GM21390 (cell line): ENCODE results near the gene BCAS3.
"Not testable (repeated sequence)": the region's sequence is repeated elsewhere in the genome, so short reads cannot be mapped to it uniquely, and the experiment has no call there.

ENCODE experiments used
- ATAC-seq: cut with Tn5 transposase; IDR thresholded peaks from one replicate; pipeline ENCODE4 v1.9.1; 2021; ENCODE audit not compliant: unreplicated experiment

Gene BCAS3

GRCh38 chr17:60743799-60744198 is 66.1 kb downstream of the BCAS3 start:
- ATAC-seq = no peak

DNA sequence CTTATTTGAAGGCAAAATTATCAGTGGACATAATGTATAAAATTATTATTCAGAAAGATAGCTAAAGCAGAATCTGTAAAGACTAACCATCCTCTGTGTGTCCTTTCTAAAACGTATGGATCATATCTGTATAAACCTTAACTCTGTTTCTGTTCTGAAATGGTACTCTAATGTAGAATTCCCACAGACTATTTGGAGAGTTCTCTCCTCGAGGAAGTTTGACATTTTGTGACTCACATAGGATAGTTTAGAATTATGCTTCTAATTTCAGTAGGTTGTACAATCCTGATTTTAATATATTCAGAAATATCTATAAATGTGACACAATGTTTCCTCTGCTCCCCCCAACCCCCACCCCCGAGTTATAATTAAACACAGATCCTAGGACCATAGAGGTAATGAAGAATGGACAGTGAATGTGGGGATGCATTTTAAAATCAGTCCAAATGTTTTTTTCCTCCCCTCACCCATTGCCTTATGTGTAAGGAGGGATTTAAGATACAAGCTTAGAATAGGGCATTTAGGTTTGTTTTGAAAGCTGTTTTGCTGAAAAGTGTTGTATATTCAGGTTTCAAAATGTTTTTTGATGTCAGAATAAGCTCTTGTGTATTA is 66.8 kb downstream of the BCAS3 start:
- ATAC-seq = no peak

GRCh38 chr17:60745544-60745943 is 67.9 kb downstream of the BCAS3 start:
- no peak for ATAC-seq

DNA sequence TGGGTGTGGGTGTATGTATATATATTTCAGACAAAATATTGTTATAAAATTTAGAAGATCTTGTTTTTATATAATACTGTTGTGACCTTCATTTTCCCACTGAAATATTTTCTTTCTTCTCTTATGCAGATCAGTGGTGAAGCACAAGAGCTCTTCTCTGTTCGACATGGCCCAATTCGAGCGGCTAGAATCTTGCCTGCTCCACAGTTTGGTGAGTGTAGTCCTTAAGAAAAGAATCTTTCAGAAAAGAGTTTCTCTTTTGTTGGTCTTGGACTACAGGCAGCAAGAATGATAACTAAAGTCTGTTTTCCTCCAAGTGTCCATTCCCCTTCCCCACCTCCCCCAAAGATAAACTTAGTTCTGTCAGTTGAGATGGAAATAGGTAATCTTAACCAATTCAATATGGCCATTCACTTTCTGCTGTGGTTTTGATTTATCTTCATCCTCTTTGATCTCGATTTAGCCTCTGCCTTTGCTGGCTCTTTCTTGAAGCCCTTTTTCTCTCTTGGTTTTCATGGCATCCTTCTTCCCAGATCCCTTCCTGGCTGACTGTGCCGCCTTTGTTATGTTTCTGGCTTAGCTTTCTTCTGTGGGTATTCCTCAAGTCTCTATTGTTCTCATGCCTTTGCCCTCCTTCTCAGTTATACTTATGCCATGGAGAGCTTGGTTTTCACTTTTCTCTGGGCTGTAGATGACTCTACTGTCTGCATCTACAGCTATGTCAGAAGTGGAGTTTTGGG is 69.6 kb downstream of the BCAS3 start:
- no peak for ATAC-seq

DNA sequence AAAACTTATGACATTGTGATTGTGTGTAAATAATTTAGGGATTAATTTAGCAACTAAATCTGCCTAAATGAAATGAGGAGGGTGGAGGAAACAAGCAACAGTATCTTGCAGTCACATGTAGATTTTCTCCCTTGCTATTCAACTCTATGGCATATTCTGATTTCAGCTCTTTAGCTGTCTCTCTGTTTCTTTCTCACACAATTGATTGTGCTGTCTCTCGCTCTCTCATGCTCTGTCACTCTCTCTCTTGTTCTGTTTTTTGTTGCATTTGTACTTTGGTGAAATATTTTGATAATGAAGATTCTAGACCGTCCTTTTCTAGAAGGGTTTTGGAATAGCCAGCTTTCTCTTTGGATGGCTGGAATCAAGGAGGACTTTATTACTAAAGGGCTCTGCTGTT is 70.6 kb downstream of the BCAS3 start:
- no peak for ATAC-seq

GRCh38 chr17:60749050-60749449 is 71.4 kb downstream of the BCAS3 start:
- ATAC-seq = no peak

DNA sequence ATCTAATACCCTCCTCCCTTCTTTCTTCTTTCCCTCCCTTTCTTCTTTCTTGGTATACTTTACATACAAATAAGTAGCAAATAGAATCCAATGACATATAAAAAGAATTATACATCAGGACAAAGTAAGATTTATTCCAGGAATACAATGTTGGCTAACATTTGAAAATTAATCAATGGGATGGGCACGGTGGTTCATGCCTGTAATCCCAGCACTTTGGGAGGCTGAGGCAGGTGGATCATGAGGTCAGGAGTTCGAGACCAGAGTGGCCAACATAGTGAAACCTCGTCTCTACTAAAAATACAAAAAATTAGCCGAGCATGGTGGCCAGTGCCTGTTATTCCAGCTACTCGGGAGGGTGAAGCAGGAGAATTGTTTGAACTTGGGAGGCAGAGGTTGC is 72.1 kb downstream of the BCAS3 start:
- ATAC-seq = no peak

DNA sequence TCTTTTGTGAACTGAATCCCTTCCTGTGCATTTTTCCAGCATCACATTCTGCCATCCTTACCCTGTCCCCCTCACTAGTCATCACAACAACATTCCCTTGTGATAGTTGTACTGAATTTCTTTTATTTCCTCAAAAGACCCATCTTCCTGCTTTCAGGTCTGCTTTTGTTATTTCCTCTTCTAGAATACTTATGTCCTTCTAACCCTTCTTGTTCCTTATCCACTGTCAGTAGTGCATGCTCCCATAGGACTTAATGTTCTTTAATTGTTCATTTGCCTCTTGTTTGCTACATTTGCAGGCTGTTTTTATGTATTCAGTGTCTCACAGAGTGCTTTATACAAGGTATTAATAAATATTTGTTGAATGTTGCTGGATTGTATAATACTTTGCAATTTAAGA is 73.0 kb downstream of the BCAS3 start:
- ATAC-seq = no peak

DNA sequence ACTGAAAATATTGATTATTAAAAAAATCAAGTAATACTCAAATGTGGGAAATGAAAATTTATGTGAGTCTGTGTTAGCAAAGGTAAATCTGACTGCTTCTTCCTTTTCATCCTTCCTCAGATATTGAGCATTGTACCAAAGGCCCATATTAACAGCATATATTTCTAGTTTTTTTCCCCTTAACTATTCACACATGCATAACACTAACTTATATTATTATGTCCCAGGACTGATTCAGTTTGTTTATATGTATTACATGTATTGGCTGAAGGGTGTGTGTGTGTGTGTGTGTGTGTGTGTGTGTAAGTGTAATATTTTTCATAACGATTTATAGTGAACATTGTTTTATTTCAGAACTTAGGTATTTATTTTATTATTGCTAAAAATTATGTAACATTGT is 74.2 kb downstream of the BCAS3 start:
- no peak for ATAC-seq

DNA sequence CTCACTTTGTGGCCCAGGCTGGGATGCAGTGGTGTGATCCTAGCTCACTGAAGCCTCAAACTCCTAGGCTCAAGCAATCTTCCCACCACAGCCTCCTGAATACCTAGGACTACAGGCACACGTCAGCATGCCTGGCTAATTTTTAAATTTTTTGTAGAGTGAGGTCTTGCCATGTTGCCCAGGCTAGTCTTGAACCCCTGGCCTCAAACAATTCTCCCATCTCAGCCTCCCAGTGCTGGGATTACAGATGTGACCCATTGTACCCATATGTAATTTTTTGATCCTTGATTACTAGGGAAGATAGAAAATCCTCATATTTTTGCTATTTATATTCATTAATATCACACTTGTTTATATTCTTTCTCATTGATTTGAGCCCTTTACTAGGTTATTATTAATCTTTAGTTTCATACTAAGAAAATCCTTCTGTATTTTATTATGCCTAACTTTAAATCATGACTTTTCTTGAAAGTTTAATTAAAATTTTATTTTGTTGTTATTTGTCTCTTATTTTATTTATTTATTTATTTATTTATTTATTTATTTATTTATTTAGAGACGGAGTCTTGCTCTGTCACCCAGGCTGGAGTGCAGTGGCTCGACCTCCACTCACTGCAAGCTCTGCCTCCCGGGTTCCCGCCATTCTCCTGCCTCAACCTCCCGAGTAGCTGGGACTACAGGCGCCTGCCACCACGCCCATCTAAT is 75.4 kb downstream of the BCAS3 start:
- no peak for ATAC-seq

DNA sequence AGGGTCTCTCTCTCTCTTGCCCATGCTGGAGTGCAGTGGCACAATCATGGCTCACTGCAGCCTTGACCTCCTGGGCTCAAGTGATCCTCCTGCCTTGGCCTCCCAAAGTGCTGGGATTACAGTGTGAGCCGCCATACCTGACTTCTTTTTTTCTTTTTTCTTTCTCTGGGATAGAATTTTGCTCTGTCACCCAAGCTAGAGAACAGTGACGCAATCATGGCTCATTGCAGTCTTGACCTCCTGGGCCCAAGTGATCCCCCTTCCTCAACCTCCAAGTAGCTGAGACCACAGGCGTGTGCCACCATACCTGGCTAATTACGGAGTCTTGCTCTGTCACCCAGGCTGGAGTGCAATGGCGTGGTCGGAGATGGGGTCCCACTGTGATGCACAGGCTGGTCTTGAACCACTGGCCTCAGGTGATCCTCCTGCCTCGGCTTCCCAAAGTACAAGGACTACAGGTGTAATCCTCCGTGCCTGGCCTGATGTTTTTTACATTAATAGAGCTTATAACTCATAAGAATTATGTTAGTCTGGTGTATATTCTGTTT is 76.5 kb downstream of the BCAS3 start:
- no peak for ATAC-seq

DNA sequence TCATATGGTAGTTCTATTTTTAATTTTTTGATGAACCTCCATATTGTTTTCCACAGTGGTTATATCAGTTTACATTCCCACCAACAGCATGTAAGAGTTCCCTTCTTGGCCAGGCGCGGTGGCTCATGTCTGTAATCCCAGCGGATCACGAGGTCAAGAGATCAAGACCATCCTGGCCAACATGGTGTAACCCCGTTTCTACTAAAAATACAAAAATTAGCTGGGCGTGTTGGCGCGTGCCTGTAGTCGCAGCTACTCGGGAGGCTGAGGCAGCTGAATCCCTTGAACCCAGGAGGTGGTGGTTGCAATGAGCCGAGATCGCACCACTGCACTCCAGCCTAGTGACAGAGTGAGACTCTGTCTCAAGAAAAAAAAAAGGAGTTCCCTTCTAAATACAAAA is 79.1 kb downstream of the BCAS3 start:
- not testable (repeated sequence) for ATAC-seq

DNA sequence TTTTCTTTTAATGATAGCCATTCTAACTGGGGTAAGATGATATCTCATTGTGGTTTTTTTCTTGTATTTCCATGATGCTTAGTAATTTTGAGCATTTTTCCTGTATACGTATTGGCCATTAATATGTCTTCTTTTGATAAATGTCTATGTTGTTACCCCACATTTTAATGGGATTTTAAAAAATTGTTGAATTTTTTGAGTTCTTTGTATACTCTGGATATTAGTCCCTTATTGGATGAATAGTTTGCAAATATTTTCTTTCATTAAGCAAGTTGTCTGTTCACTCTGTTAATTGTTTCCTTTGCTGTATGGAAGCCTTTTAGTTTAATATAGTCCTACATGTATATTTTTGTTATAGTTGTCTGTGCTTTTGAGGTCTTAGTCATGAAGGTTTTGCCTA is 79.8 kb downstream of the BCAS3 start:
- ATAC-seq = no peak

DNA sequence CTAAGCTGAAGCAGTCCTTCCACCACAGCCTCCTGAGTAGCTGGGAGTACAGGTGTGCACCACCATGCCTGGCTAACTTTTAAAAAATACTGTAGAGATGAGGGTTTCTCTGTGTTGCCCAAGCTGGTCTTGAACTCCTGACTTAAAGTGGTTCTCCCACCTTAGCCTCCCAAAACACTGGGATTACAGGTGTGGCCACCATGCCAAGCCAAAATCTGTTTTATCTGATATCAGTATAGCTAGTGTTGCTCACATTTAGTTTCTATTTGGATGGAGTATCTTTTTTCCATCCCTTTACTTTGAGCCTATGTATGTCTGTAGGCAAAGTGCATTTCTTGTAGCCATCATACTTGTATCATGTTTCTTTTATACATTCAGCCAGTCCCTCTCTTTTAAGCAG is 82.1 kb downstream of the BCAS3 start:
- no peak for ATAC-seq

- ATAC-seq = not testable (repeated sequence)
These were observed 83.7 kb downstream of the BCAS3 start for GRCh38 chr17:60761301-60761700.

DNA sequence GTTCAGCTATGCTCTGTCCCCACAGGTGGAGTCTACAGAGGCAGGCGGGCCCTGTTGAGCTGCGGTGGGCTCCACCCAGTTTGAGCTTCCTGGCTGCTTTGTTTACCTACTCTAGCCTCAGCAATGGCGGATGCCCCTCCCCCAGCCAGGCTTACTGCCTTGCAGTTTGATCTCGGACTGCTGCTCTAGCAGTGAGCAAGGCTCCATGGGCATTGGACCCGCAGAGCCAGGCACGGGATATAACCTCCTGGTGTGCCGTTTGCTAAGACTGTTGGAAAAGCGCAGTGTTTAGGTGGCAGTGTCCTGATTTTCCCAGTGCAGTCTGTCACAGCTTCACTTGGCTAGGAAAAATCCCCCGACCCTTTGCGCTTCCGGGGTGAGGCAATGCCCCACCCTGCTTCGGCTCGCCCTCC is 89.1 kb downstream of the BCAS3 start:
- no peak for ATAC-seq

DNA sequence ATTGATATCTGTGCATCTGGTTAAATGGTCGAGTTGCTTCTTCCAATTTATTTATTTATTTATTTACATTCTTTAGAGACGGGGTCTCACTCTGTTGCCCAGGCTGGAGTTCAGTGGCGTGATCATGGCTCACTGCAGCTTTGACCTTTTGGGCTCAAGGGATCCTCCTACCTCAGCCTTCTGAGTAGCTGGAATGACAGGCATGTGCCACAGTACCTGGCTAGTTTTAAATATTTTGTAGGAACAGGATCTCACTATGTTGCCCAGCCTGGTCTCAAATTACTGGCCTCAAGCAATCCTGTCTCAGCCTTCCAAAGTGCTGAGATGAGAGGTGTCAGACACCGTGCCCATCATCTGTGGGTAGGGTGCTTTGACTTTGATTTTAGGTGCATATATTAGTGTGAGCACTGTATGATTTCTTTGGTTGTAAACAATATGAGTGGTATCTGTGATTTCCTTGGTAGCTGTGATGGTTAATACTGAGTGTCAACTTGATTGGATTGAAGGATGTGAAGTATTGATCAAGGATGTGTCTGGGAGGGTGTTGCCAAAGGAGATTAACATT is 90.2 kb downstream of the BCAS3 start:
- ATAC-seq = no peak

DNA sequence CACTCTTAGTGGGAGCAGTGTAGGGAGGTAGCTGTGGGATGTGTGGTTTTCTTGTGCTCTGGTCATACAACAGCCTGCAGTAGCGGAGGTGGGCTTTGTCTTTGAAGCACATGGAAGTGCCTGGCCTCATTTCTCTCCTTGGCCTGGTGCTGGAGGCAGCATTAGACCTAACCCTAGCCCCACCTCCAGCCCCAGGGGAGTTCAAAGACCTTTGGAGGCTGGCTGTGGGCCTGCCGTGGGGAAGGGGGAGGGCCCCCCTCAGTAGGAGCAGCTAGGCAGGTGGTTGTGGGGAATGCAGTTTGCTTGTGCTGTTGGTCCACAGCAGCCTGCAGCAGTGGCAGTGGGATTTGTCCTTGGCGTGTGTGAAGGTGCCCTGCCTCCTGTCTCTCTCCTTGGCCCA is 91.7 kb downstream of the BCAS3 start:
- no peak for ATAC-seq

DNA sequence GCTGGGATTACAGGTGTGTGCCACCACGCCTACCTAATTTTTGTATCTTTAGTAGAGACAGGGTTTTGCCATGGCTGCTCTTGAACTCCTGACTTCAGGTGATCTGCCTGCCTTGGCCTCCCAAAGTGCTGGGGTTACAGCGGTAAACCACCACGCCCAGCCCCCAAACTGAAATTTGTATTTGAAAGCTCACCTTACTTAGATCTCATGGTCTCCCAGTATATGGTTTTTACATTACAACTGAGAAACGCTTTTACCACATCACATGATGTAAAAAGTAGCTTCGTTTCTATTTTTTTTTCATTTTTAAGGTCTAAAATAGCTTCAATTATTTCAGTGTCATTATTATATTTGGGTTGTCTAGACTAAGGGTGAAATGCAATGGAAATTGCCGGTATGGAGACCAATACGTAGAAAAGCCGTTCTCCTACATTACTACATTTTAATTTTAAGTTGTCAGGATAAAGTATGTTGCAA is 93.3 kb downstream of the BCAS3 start:
- no peak for ATAC-seq

GRCh38 chr17:60771621-60772020 is 94.0 kb downstream of the BCAS3 start:
- not testable (repeated sequence) for ATAC-seq

GRCh38 chr17:60773552-60773951 is 95.9 kb downstream of the BCAS3 start:
- ATAC-seq = no peak
